Epithelial cell of proximal tubule (primary cell): ENCODE results near the gene ADRM1. TPM values are rescaled to one million over a fixed set of nuclear protein-coding genes. Genes with fewer than 3 reads are reported as not detected.

ENCODE experiments used
- DNase-seq: peaks from one replicate; pipeline ENCODE4 v3.0.0-alpha.2; 2011; ENCODE audit warnings: low read depth
- H3K4me3 ChIP-seq: 2 replicates; pipeline ENCODE4 v1.5.1; 2011; ENCODE audit warnings: low read depth, mild to moderate bottlenecking, low read length
- total RNA-seq: library from RNA; depleted of rRNA; stranded (reverse); fragments of >200 nt; gene quantifications from 2 replicates; pipeline ENCODE4 v1.2.3, GENCODE V29; 2015
- TF ChIP-seq, protein P1 (sequence below): conservative IDR thresholded peaks from 2 replicates; pipeline ENCODE4 v1.5.1; 2012; ENCODE audit warnings: low read depth, mild to moderate bottlenecking, low read length

ADRM1 gene
- total RNA-seq, 1 donor from 2014 or later, result 227 TPM

GRCh38 chr20:62285151-62285550, 17.6 kb upstream of the ADRM1 start:
- H3K4me3 ChIP-seq, result no peak overlapping the region
- TF ChIP-seq, protein P1, sequence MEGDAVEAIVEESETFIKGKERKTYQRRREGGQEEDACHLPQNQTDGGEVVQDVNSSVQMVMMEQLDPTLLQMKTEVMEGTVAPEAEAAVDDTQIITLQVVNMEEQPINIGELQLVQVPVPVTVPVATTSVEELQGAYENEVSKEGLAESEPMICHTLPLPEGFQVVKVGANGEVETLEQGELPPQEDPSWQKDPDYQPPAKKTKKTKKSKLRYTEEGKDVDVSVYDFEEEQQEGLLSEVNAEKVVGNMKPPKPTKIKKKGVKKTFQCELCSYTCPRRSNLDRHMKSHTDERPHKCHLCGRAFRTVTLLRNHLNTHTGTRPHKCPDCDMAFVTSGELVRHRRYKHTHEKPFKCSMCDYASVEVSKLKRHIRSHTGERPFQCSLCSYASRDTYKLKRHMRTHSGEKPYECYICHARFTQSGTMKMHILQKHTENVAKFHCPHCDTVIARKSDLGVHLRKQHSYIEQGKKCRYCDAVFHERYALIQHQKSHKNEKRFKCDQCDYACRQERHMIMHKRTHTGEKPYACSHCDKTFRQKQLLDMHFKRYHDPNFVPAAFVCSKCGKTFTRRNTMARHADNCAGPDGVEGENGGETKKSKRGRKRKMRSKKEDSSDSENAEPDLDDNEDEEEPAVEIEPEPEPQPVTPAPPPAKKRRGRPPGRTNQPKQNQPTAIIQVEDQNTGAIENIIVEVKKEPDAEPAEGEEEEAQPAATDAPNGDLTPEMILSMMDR, result no peak
- no peak for DNase-seq

DNA sequence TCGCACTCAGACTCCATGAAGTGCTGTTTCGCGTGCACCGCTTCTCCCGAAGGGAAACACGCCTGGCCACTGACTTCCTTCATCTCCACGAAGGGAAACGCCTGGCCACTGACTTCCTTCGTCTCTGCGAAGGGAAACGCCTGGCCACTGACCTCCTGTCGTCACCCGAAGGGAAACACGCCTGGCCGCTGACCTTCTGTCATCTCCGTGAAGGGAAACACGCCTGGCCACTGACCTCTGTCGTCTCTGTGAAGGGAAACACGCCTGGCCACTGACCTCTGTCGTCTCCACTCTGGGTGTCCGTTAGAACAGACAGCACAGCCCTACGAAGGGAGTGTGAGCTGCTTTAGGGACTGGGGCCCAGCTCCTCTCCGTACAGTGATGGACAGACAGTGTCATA, 17.1 kb upstream of the ADRM1 start:
- DNase-seq, result no peak
- TF ChIP-seq, protein P1, result no peak
- no peak overlapping the region for H3K4me3 ChIP-seq

- TF ChIP-seq, protein P1, result no peak
- no peak overlapping the region for H3K4me3 ChIP-seq
- DNase-seq, result no peak
Observed at GRCh38 chr20:62286493-62287064, 16.2 kb upstream of the ADRM1 start.

- no peak for DNase-seq
- no peak overlapping the region for H3K4me3 ChIP-seq
- TF ChIP-seq, protein P1, result no peak
Observed at GRCh38 chr20:62287129-62287528, 15.7 kb upstream of the ADRM1 start.

DNA sequence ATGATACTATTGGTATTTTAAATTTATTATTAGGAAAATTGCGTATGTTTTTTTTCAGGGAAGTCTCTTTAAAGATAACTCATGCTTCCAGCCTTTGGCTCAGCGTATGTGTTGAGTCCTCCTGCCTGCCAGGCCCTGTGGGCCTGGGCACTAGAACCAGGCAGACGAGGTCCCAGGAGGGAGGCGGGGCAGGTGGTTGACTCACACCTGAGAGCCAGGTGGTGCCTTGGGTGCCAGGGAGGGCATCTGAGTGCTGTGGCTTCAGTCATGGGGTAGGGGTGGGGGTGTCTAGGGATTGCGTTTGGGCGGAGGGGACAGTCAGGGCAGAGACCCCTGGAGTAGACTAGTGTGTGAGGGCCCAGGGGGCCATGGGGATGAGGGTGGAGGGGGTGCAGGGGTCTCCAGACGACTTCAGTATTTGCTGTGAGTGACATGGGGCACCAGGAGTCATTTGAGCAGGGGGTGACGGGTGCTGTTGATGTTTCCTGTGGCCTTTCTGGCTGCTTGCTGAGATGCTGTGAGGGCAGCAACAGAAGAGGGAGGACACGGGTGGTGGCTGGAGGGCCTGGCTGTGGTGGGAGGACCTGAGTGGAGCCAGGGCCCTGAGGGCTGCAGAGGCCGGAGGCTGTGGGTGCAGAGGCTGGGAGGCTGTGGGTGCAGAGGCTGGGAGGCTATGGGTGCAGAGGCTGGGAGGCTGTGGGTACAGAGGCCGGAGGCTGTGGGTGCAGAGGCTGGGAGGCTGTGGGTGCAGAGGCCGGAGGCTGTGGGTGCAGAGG, 14.8 kb upstream of the ADRM1 start:
- H3K4me3 ChIP-seq, result no peak overlapping the region
- TF ChIP-seq, protein P1, result no peak
- no peak for DNase-seq

DNA sequence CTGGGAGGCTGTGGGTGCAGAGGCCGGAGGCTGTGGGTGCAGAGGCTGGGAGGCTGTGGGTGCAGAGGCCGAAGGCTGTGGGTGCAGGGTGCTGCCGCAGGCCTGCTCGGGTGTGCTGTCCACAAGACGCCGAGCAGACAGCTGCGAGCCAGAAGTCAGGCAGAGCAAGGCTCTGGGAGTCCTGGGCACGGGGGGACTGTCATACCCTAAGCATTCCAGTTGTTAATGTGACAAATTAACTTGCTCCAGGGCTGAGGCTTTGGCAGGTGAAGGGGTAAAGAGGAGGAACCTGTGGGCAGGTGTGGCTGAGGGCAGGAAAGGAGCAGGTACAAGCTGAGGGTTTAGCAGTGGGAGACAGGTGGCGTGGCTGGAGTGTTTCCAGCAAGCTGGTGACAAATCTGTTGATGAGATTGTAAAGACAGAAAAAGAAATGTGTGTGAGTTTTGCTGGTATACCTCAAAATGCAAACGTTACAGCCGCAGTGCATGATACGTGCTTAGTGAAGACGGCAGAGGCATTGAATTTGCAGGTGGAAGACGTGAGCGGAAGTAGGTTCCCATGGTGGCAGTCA, 14.2 kb upstream of the ADRM1 start:
- H3K4me3 ChIP-seq, result no peak overlapping the region
- TF ChIP-seq, protein P1, result no peak
- no peak for DNase-seq
